GM12873 (cell line): ENCODE data around the gene SMC1B.

Experiments used
- TF ChIP-seq, protein P1 (sequence below): IDR thresholded peaks from 2 replicates; pipeline ENCODE4 v1.5.1; 2012; ENCODE audit warnings: low read depth, mild to moderate bottlenecking, moderate library complexity, low read length, control low read depth; ENCODE audit not compliant: insufficient read depth; ENCODE audit errors: missing control alignments

SMC1B gene

GRCh38 chr22:45330548-45330947 is 82.9 kb downstream of the SMC1B start:
- TF ChIP-seq, protein P1, sequence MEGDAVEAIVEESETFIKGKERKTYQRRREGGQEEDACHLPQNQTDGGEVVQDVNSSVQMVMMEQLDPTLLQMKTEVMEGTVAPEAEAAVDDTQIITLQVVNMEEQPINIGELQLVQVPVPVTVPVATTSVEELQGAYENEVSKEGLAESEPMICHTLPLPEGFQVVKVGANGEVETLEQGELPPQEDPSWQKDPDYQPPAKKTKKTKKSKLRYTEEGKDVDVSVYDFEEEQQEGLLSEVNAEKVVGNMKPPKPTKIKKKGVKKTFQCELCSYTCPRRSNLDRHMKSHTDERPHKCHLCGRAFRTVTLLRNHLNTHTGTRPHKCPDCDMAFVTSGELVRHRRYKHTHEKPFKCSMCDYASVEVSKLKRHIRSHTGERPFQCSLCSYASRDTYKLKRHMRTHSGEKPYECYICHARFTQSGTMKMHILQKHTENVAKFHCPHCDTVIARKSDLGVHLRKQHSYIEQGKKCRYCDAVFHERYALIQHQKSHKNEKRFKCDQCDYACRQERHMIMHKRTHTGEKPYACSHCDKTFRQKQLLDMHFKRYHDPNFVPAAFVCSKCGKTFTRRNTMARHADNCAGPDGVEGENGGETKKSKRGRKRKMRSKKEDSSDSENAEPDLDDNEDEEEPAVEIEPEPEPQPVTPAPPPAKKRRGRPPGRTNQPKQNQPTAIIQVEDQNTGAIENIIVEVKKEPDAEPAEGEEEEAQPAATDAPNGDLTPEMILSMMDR, result no peak

- TF ChIP-seq, protein P1, result no peak
These were observed 83.9 kb downstream of the SMC1B start for GRCh38 chr22:45329530-45329936.

- TF ChIP-seq, protein P1, result no peak
These were observed 84.4 kb downstream of the SMC1B start for GRCh38 chr22:45328822-45329529.

- TF ChIP-seq, protein P1, result no peak
These were observed 89.1 kb downstream of the SMC1B start for GRCh38 chr22:45324311-45324711.

- TF ChIP-seq, protein P1, result no peak
These were observed 89.7 kb downstream of the SMC1B start for GRCh38 chr22:45323695-45324094.

GRCh38 chr22:45322873-45323525 is 90.4 kb downstream of the SMC1B start:
- TF ChIP-seq, protein P1, result no peak

DNA sequence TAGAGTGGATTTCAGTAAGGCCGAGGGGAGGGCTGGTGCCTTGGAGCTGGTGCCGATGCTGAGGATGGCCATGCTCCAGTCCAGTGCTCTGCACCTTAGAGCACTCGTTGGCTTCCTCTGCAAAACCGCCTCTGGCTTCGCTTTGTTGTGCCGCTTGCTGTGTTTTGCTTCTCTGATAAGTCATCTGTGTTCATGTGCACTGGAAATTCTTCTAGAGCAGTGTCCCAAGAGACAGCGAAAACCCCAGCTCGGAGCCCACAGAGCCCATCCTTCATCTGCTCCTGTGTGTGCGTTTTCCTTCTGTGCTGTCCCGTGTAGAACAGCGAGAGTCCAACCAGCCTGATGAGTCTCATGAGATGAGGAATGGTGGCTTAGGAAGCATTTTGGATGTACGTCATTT is 91.6 kb downstream of the SMC1B start:
- TF ChIP-seq, protein P1, result no peak
